Subcutaneous abdominal adipose tissue (tissue), 5 donors: ENCODE results near the gene ROCK1.
"Not testable (repeated sequence)": the region's sequence is repeated elsewhere in the genome, so short reads cannot be mapped to it uniquely, and the experiment has no call there.

Experiments used
- H3K27ac ChIP-seq: one replicate; pipeline ENCODE4 v1.7.0; 2013; ENCODE audit warnings: low read depth, mild to moderate bottlenecking, inconsistent platforms, low read length, moderate library complexity
- H3K27me3 ChIP-seq, 5 donors: one replicate each; pipeline ENCODE4 v1.7.0; 2013; ENCODE audit warnings: low read length in 5 of 5, inconsistent platforms in 1 of 5; ENCODE audit not compliant: control insufficient read depth in 5 of 5, insufficient read depth in 4 of 5
- H3K36me3 ChIP-seq, 5 donors: one replicate each; pipeline ENCODE4 v1.7.0; 2013; ENCODE audit warnings: low read length in 5 of 5; ENCODE audit not compliant: control insufficient read depth in 5 of 5, insufficient read depth in 5 of 5
- H3K4me1 ChIP-seq, 5 donors: one replicate each; pipeline ENCODE4 v1.7.0; 2013; ENCODE audit warnings: low read length in 5 of 5, mild to moderate bottlenecking in 3 of 5, moderate library complexity in 1 of 5; ENCODE audit not compliant: control insufficient read depth in 5 of 5, insufficient read depth in 5 of 5
- H3K4me3 ChIP-seq, 5 donors: one replicate each; pipeline ENCODE4 v1.7.0; 2013; ENCODE audit warnings: low read length in 5 of 5, low read depth in 1 of 5
- H3K9ac ChIP-seq, 5 donors: one replicate each; pipeline ENCODE4 v1.7.0; 2013; ENCODE audit warnings: low read length in 5 of 5, mild to moderate bottlenecking in 4 of 5, moderate library complexity in 3 of 5
- H3K9me3 ChIP-seq, 5 donors: one replicate each; pipeline ENCODE4 v1.7.0; 2013; ENCODE audit warnings: low read length in 5 of 5; ENCODE audit not compliant: control insufficient read depth in 5 of 5
- donor health status: healthy.
- donor health status: healthy.
- donor health status: healthy.
- donor health status: healthy.
- donor health status: healthy.

ROCK1 gene

GRCh38 chr18:21111346-21112139, at the start of gene ROCK1:
TSS of gene ROCK1 (minus strand) at chr18:21111813. CDS start at chr18:21110910, 903 bp downstream.
- no peaks in the 10 kb centered on the region for H3K27me3 ChIP-seq
- peaks cover 0 to 49% (median 37%) of the 10 kb centered on the region in 5 donors for H3K4me1 ChIP-seq

GRCh38 chr18:21155443-21155842, 43.8 kb upstream of the ROCK1 start:
- no peaks in the 10 kb centered on the region for H3K27me3 ChIP-seq
- no peaks in the 10 kb centered on the region for H3K4me1 ChIP-seq
- H3K4me3 ChIP-seq: no peak overlapping the region
- H3K36me3 ChIP-seq: no peaks in the 10 kb centered on the region
- H3K9ac ChIP-seq: no peak overlapping the region
- H3K27ac ChIP-seq: no peak overlapping the region
- H3K9me3 ChIP-seq: peaks cover 0 to 23% (median 15%) of the 10 kb centered on the region in 5 donors

More at GRCh38 chr18:21111346-21112139, at the start of gene ROCK1:
- H3K27ac ChIP-seq: peak within 1 kb of the TSS; percentile 95
- no peaks in the 10 kb centered on the region for H3K9me3 ChIP-seq
- peak within 1 kb of the TSS; percentile 85 to 97 (median 92) for H3K9ac ChIP-seq
- H3K36me3 ChIP-seq: no peaks in the 10 kb centered on the region
- peak within 1 kb of the TSS; percentile 90 to 99 (median 98) for H3K4me3 ChIP-seq

GRCh38 chr18:21146016-21146415, 34.4 kb upstream of the ROCK1 start:
- no peaks in the 10 kb centered on the region for H3K9me3 ChIP-seq
- H3K4me3 ChIP-seq: no peak overlapping the region
- H3K9ac ChIP-seq: no peak overlapping the region

GRCh38 chr18:21145371-21145770, 33.8 kb upstream of the ROCK1 start:
- Histone ChIP-seq H3K36me3 (no peaks in the 10 kb centered on the region), H3K4me1 (no peaks in the 10 kb centered on the region), H3K27ac (no peak overlapping the region), H3K9me3 (no peaks in the 10 kb centered on the region), H3K4me3 (no peak overlapping the region), H3K27me3 (no peaks in the 10 kb centered on the region), H3K9ac (no peak overlapping the region)

More at GRCh38 chr18:21146016-21146415, 34.4 kb upstream of the ROCK1 start:
- Histone ChIP-seq H3K27ac (no peak overlapping the region), H3K4me1 (no peaks in the 10 kb centered on the region), H3K27me3 (no peaks in the 10 kb centered on the region), H3K36me3 (no peaks in the 10 kb centered on the region)

GRCh38 chr18:21141668-21142422, 30.2 kb upstream of the ROCK1 start:
- Histone ChIP-seq H3K9ac (no peak overlapping the region), H3K4me1 (no peaks in the 10 kb centered on the region), H3K27me3 (no peaks in the 10 kb centered on the region), H3K4me3 (no peak overlapping the region), H3K36me3 (no peaks in the 10 kb centered on the region), H3K9me3 (no peaks in the 10 kb centered on the region), H3K27ac (no peak overlapping the region)

- H3K27me3 ChIP-seq, H3K27ac ChIP-seq, H3K4me3 ChIP-seq, H3K9me3 ChIP-seq, H3K9ac ChIP-seq, H3K4me1 ChIP-seq, H3K36me3 ChIP-seq: not testable (repeated sequence)
Observed at GRCh38 chr18:21137719-21138488, 26.3 kb upstream of the ROCK1 start.

- Histone ChIP-seq H3K9me3 (no peaks in the 10 kb centered on the region), H3K27ac (no peak overlapping the region), H3K9ac (no peak overlapping the region), H3K4me1 (no peaks in the 10 kb centered on the region), H3K4me3 (no peak overlapping the region), H3K27me3 (no peaks in the 10 kb centered on the region), H3K36me3 (no peaks in the 10 kb centered on the region)
Observed at GRCh38 chr18:21134895-21135294, 23.3 kb upstream of the ROCK1 start.

GRCh38 chr18:21132398-21132918, 20.8 kb upstream of the ROCK1 start:
- Histone ChIP-seq H3K4me1 (peaks cover 0 to 4% (median 0%) of the 10 kb centered on the region in 5 donors), H3K4me3 (no peak overlapping the region), H3K9ac (no peak overlapping the region), H3K36me3 (no peaks in the 10 kb centered on the region), H3K27ac (no peak overlapping the region), H3K27me3 (no peaks in the 10 kb centered on the region), H3K9me3 (no peaks in the 10 kb centered on the region)

GRCh38 chr18:21131698-21132227, 20.1 kb upstream of the ROCK1 start:
- peaks cover 0 to 4% (median 0%) of the 10 kb centered on the region in 5 donors for H3K4me1 ChIP-seq
- H3K27ac ChIP-seq: no peak overlapping the region
- no peak overlapping the region for H3K9ac ChIP-seq
- no peak overlapping the region for H3K4me3 ChIP-seq
- no peaks in the 10 kb centered on the region for H3K27me3 ChIP-seq
- H3K36me3 ChIP-seq: no peaks in the 10 kb centered on the region
- H3K9me3 ChIP-seq: no peaks in the 10 kb centered on the region
